HUES6 (cell line): ENCODE results near the gene DPM2.

Experiments used
- H3K27ac ChIP-seq: 2 replicates; pipeline ENCODE4 v1.7.0; 2013; ENCODE audit warnings: low read depth, mild to moderate bottlenecking, low read length, inconsistent platforms
- H3K27me3 ChIP-seq: 2 replicates; pipeline ENCODE4 v1.6.1; 2013; ENCODE audit warnings: low read length; ENCODE audit not compliant: control insufficient read depth, insufficient read depth
- H3K36me3 ChIP-seq: 2 replicates; pipeline ENCODE4 v1.6.1; 2013; ENCODE audit warnings: low read length; ENCODE audit not compliant: control insufficient read depth, insufficient read depth
- H3K4me1 ChIP-seq: 2 replicates; pipeline ENCODE4 v1.6.1; 2013; ENCODE audit warnings: low read length; ENCODE audit not compliant: control insufficient read depth, insufficient read depth
- H3K4me3 ChIP-seq: 2 replicates; pipeline ENCODE4 v1.5.1; 2013; ENCODE audit warnings: low read depth, low read length
- H3K9ac ChIP-seq: one replicate; pipeline ENCODE4 v1.6.1; 2013; ENCODE audit warnings: mild to moderate bottlenecking, low read length
- H3K9me3 ChIP-seq: 2 replicates; pipeline ENCODE4 v1.6.1; 2013; ENCODE audit warnings: low read depth, low read length; ENCODE audit not compliant: control insufficient read depth, insufficient read depth

DPM2 gene

GRCh38 chr9:127915801-127916719 lies 21.6 kb downstream of the DPM2 start:
- H3K27me3 ChIP-seq: peaks cover 10% of the 10 kb centered on the region
- no peaks in the 10 kb centered on the region for H3K9me3 ChIP-seq
- H3K36me3 ChIP-seq: peaks cover 10% of the 10 kb centered on the region
- H3K9ac ChIP-seq: peak overlapping the region; percentile 40
- H3K4me3 ChIP-seq: peak overlapping the region; percentile 77
- peaks cover 19% of the 10 kb centered on the region for H3K4me1 ChIP-seq
- no peak overlapping the region for H3K27ac ChIP-seq

GRCh38 chr9:127915325-127915752 lies 22.3 kb downstream of the DPM2 start:
- Histone ChIP-seq H3K9me3 (no peaks in the 10 kb centered on the region), H3K27me3 (peaks cover 8% of the 10 kb centered on the region), H3K36me3 (peaks cover 10% of the 10 kb centered on the region), H3K4me1 (peaks cover 19% of the 10 kb centered on the region), H3K9ac (no peak overlapping the region), H3K27ac (no peak overlapping the region), H3K4me3 (no peak overlapping the region)

DNA sequence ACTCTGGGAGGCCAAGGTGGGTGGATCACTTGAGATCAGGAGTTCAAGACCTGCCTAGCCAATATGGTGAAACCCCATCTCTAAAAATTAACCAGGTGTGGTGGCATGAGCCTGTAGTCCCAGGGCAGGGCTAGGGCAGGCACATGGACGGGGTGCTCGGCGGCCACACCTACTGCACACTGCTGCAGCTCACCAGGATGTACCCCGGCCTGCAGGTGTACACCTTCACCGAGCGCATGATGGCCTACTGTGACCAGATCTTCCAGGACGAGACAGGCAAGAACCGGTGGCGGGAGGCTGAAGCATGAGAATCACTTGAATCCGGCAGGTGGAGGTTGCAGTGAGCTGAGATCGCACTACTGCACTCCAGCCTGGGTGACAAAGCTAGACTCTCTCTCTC lies 24.0 kb downstream of the DPM2 start:
- Histone ChIP-seq H3K4me3 (no peak overlapping the region), H3K9ac (no peak overlapping the region), H3K9me3 (no peaks in the 10 kb centered on the region), H3K27me3 (peaks cover 8% of the 10 kb centered on the region), H3K27ac (no peak overlapping the region), H3K36me3 (peaks cover 13% of the 10 kb centered on the region), H3K4me1 (peaks cover 18% of the 10 kb centered on the region)

GRCh38 chr9:127912882-127913281 lies 24.8 kb downstream of the DPM2 start:
- Histone ChIP-seq H3K9ac (no peak overlapping the region), H3K36me3 (peaks cover 13% of the 10 kb centered on the region), H3K4me1 (peaks cover 14% of the 10 kb centered on the region), H3K27ac (no peak overlapping the region), H3K9me3 (no peaks in the 10 kb centered on the region), H3K27me3 (peaks cover 8% of the 10 kb centered on the region), H3K4me3 (no peak overlapping the region)

- no peak overlapping the region for H3K4me3 ChIP-seq
- peaks cover 8% of the 10 kb centered on the region for H3K27me3 ChIP-seq
- peaks cover 10% of the 10 kb centered on the region for H3K4me1 ChIP-seq
- H3K9ac ChIP-seq: peak overlapping the region; percentile 19
- H3K27ac ChIP-seq: no peak overlapping the region
- H3K36me3 ChIP-seq: peaks cover 13% of the 10 kb centered on the region
- H3K9me3 ChIP-seq: no peaks in the 10 kb centered on the region
These were observed 25.4 kb downstream of the DPM2 start for GRCh38 chr9:127912296-127912695.

DNA sequence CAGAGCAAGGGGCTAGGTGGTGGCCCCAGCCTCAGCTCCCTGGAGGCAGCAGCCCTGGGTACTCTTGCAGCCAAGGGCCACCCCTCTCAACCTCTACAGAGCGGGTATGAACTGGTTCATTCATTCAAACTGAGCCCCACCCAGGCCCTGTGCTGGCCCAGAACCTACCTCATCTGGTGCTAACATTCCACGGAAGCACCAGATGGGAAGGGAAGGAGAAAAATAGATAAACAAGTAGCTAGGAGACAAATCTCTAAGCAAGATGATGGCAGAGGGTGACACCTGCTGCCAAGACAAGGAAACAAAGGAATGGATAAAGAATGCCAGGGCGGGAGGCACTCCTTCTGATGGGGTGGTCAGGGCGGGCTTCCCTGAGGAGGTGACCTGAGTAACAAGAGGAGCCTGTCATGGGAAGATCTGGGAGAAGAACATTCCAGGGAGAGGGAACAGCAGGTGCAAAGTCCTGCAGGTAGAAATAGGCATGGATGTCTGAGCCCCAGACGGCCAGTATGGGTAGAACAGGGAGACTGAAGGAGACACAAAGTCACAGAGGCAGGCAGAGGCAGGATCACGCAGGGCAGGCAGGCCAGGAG lies 26.9 kb downstream of the DPM2 start:
- H3K36me3 ChIP-seq: peaks cover 13% of the 10 kb centered on the region
- no peaks in the 10 kb centered on the region for H3K9me3 ChIP-seq
- no peak overlapping the region for H3K27ac ChIP-seq
- H3K9ac ChIP-seq: no peak overlapping the region
- H3K27me3 ChIP-seq: no peaks in the 10 kb centered on the region; the same call in 1 of the 2 replicates
- H3K4me1 ChIP-seq: peaks cover 2% of the 10 kb centered on the region; the same call in 1 of the 2 replicates
- H3K4me3 ChIP-seq: no peak overlapping the region

- Histone ChIP-seq H3K4me1 (peaks cover 11% of the 10 kb centered on the region; the same call in 1 of the 2 replicates), H3K9me3 (no peaks in the 10 kb centered on the region), H3K27me3 (no peaks in the 10 kb centered on the region), H3K4me3 (no peak overlapping the region), H3K9ac (no peak overlapping the region), H3K36me3 (peaks cover 13% of the 10 kb centered on the region), H3K27ac (no peak overlapping the region)
These were observed 27.8 kb downstream of the DPM2 start for GRCh38 chr9:127909839-127910273.

DNA sequence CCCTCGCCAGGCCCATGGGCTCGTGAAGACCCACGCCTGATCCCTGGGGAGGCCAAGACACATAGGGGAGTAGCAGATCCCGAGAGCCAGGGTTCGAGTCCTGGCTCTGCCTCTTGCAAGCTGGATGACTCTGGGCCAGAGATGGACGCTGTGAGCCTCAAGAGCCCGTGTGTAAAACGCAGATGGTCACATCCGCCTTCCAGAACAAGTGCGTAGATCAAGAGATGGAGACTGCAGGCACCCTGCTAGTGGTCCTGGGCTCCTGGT lies 29.1 kb downstream of the DPM2 start:
- no peak overlapping the region for H3K4me3 ChIP-seq
- H3K4me1 ChIP-seq: peaks cover 24% of the 10 kb centered on the region
- H3K36me3 ChIP-seq: peaks cover 13% of the 10 kb centered on the region
- no peak overlapping the region for H3K27ac ChIP-seq
- H3K9me3 ChIP-seq: no peaks in the 10 kb centered on the region
- H3K9ac ChIP-seq: no peak overlapping the region
- no peaks in the 10 kb centered on the region for H3K27me3 ChIP-seq

GRCh38 chr9:127907867-127908659 lies 29.6 kb downstream of the DPM2 start:
- peaks cover 29% of the 10 kb centered on the region for H3K4me1 ChIP-seq
- H3K36me3 ChIP-seq: peaks cover 13% of the 10 kb centered on the region
- no peak overlapping the region for H3K4me3 ChIP-seq
- H3K27ac ChIP-seq: no peak overlapping the region
- H3K9ac ChIP-seq: no peak overlapping the region
- H3K27me3 ChIP-seq: no peaks in the 10 kb centered on the region
- H3K9me3 ChIP-seq: no peaks in the 10 kb centered on the region

DNA sequence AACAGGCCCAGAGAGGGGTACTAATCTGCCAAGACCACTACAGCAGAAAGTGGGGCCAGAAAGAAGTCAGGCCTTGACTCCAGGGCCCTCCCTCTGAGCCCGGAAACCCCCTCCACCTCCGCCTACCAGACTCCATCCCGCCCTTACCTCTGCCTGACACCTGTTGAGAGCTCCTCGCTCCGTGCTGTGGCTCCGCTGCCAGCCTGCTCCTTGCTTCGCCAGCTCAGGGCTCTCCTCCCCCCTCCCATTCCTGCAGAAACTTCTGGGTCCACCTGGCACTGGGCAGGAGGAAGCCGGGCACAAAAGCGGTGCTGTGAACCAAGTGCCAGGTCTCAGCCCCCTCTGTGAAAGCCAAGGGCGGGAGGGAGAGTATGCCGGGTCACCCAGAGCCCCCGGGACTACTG lies 31.9 kb downstream of the DPM2 start:
- Histone ChIP-seq H3K27ac (no peak overlapping the region), H3K9ac (no peak overlapping the region)

More for the DNA sequence above, 31.9 kb downstream of the DPM2 start:
- no peaks in the 10 kb centered on the region for H3K27me3 ChIP-seq
- H3K36me3 ChIP-seq: peaks cover 3% of the 10 kb centered on the region
- no peaks in the 10 kb centered on the region for H3K9me3 ChIP-seq
- peaks cover 33% of the 10 kb centered on the region for H3K4me1 ChIP-seq
- no peak overlapping the region for H3K4me3 ChIP-seq
